Duodenal mucosa (tissue), 2 donors: ENCODE measurements around the gene PPP2R3C.
"Not testable (repeated sequence)": the region's sequence is repeated elsewhere in the genome, so short reads cannot be mapped to it uniquely, and the experiment has no call there.

ENCODE experiments used
- H3K27ac ChIP-seq: one replicate; pipeline ENCODE4 v1.7.0; 2013; ENCODE audit warnings: low read depth, low read length
- H3K27me3 ChIP-seq, 2 donors: one replicate each; pipeline ENCODE4 v1.7.0; 2013; ENCODE audit warnings: low read length in 2 of 2, control low read depth in 1 of 2; ENCODE audit not compliant: insufficient read depth in 2 of 2, control insufficient read depth in 1 of 2
- H3K36me3 ChIP-seq, 2 donors: one replicate each; pipeline ENCODE4 v1.7.0; 2013; ENCODE audit warnings: low read length in 2 of 2, control low read depth in 1 of 2; ENCODE audit not compliant: insufficient read depth in 2 of 2, control insufficient read depth in 1 of 2
- H3K4me1 ChIP-seq, 2 donors: one replicate each; pipeline ENCODE4 v1.7.0; 2013; ENCODE audit warnings: low read length in 2 of 2, control low read depth in 1 of 2; ENCODE audit not compliant: insufficient read depth in 2 of 2, control insufficient read depth in 1 of 2
- H3K4me3 ChIP-seq, 2 donors: one replicate each; pipeline ENCODE4 v1.7.0; 2013; ENCODE audit warnings: low read length in 2 of 2, low read depth in 1 of 2
- H3K9ac ChIP-seq, 2 donors: one replicate each; pipeline ENCODE4 v1.7.0; 2013; ENCODE audit warnings: low read length in 2 of 2, low read depth in 1 of 2
- H3K9me3 ChIP-seq, 2 donors: one replicate each; pipeline ENCODE4 v1.7.0; 2013; ENCODE audit warnings: low read length in 2 of 2, control low read depth in 1 of 2; ENCODE audit not compliant: control insufficient read depth in 1 of 2

The PPP2R3C gene

DNA sequence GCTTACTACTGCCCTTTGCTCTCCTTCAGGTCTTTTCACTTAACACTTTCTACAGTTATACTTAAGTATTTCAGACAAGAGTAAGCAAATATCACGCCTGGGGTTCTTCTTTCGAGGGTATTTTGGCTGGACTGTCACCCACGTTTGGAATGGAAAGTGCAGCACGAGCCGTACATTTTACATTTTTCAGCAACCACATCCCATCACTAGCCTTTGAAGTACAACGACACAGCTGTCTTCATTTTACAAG is 76.1 kb downstream of the PPP2R3C start:
- H3K36me3 ChIP-seq, result peaks cover 0 to 5% of the 10 kb centered on the region in 2 donors
- peak overlapping the region; percentile 90 for H3K27ac ChIP-seq
- no peaks in the 10 kb centered on the region for H3K9me3 ChIP-seq
- H3K9ac ChIP-seq, result peak overlapping the region; percentile 76 to 89
- peak overlapping the region; percentile 74 to 88 for H3K4me3 ChIP-seq
- no peaks in the 10 kb centered on the region for H3K4me1 ChIP-seq
- H3K27me3 ChIP-seq, result no peaks in the 10 kb centered on the region

- peak overlapping the region; percentile 74 to 88 for H3K4me3 ChIP-seq
Measured at GRCh38 chr14:35044939-35045797, 76.6 kb downstream of the PPP2R3C start.

GRCh38 chr14:35043046-35043445 is 78.7 kb downstream of the PPP2R3C start:
- Histone ChIP-seq H3K27ac (no peak overlapping the region), H3K4me1 (no peaks in the 10 kb centered on the region), H3K9ac (no peak overlapping the region), H3K4me3 (no peak overlapping the region), H3K36me3 (no peaks in the 10 kb centered on the region), H3K27me3 (no peaks in the 10 kb centered on the region), H3K9me3 (no peaks in the 10 kb centered on the region)

More at GRCh38 chr14:35044939-35045797, 76.6 kb downstream of the PPP2R3C start:
- peaks cover 0 to 3% of the 10 kb centered on the region in 2 donors for H3K36me3 ChIP-seq
- H3K9ac ChIP-seq, result peak overlapping the region; percentile 76 to 89
- no peaks in the 10 kb centered on the region for H3K27me3 ChIP-seq
- H3K9me3 ChIP-seq, result no peaks in the 10 kb centered on the region
- H3K4me1 ChIP-seq, result no peaks in the 10 kb centered on the region
- H3K27ac ChIP-seq, result peak overlapping the region; percentile 90

DNA sequence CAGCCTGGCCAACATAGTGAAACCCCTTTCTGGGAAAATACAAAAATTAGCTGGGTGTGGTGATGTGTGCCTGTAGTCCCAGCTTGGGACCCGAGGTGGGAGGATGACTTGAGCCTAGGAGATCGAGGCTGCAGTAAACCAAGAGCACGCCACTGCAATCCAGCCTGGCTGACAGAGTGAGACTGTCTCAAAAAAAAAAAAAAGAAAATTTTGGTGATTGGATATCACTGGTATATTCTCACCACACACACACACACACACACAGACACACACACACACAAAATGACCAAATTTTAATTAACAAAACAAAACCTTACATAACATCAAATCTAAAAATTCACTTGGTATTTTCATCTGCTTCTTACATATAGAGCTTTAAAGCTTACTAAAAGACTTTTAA is 79.2 kb downstream of the PPP2R3C start:
- H3K9ac ChIP-seq, result no peak overlapping the region

GRCh38 chr14:35038312-35038711 is 83.5 kb downstream of the PPP2R3C start:
- H3K27ac ChIP-seq, H3K9me3 ChIP-seq, H3K9ac ChIP-seq, H3K4me3 ChIP-seq, H3K36me3 ChIP-seq, H3K27me3 ChIP-seq, H3K4me1 ChIP-seq: not testable (repeated sequence)

More for the DNA sequence above, 79.2 kb downstream of the PPP2R3C start:
- H3K4me1 ChIP-seq, result no peaks in the 10 kb centered on the region
- no peaks in the 10 kb centered on the region for H3K36me3 ChIP-seq
- H3K27me3 ChIP-seq, result no peaks in the 10 kb centered on the region
- H3K9me3 ChIP-seq, result no peaks in the 10 kb centered on the region
- H3K27ac ChIP-seq, result no peak overlapping the region
- H3K4me3 ChIP-seq, result no peak overlapping the region
